Activated CD4-positive, CD25-positive, alpha-beta regulatory T cell treated with anti-CD3 and anti-CD28 coated beads, Interleukin-2, amount 50 U/mL, for 16 hours (primary cell): ENCODE results near the gene RBM19.

Source experiments
- DNase-seq: peaks from one replicate; pipeline ENCODE4 v3.0.0-alpha.2; 2020; ENCODE audit warnings: low read depth, low spot score

Gene RBM19

GRCh38 chr12:113778432-113779132 lies 187.5 kb downstream of the RBM19 start:
- no peak for DNase-seq

DNA sequence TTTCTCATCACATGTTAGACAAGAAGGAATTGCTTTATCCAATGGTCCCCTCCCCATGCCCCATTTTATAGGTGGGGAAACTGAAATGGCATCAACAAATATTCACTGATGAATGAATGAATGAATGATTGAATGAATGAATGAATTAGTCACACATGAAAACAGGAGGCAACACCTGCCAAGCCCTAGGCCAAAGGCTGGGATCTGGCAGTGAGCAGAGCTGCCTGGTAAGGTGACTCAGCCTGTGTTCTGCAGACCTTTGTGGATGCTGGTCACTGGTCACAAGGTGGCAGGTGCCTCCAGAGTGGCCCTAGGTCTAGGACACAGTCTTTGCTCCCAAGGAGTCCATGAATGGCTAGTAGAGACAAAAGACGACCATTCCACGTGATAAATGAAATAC lies 188.4 kb downstream of the RBM19 start:
- no peak for DNase-seq

- DNase-seq: no peak
Measured at GRCh38 chr12:113776536-113776935, 189.6 kb downstream of the RBM19 start.

DNA sequence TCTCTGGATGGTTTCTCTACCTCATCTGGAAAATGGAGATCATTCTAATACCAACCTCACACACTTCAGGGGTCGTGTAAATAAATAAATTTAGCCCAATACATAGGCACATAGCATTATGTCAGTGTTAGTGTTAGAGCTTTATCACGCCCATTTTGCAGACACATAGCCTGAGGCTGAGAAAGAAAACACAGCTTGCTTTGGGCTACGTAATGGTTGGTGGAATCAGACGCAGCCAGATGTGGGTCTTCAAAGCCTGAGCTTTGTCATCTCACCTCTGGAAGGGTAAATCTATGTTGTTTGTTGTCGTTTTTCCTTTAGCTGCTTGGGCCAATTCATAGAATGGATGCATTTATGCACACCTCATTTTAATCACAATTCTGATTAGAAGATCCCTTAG lies 191.6 kb downstream of the RBM19 start:
- DNase-seq: no peak

GRCh38 chr12:113772505-113773030 lies 193.6 kb downstream of the RBM19 start:
- DNase-seq: no peak

DNA sequence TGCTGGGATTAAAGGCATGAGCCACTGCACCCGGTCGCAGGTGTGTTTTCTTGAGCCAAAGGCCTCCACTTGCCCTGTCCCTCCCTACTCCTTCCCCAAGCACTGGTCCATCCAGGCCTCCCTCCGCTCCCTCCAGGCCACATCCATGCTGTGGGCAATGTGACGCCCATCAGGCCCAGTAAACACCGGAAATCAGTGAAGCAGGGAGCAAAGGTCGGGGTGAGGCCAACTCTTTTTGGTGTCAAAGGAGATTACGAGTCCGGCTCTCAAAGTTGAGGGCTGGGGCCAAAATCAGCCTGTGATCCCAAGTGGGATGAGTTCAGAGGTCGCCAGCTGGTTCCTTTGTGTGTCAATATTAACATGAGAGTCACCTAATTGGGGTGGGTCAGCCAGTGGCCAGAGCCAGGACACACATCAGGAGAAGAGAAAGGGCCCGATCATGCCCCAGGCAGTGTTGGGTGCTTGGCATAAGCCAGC lies 195.7 kb downstream of the RBM19 start:
- DNase-seq: no peak

- DNase-seq: no peak
Measured at GRCh38 chr12:113769305-113769704, 196.8 kb downstream of the RBM19 start.

GRCh38 chr12:113768850-113769249 lies 197.3 kb downstream of the RBM19 start:
- DNase-seq: no peak

GRCh38 chr12:113766879-113767878 lies 198.9 kb downstream of the RBM19 start:
- no peak for DNase-seq
